ENCODE data around the gene SH3BGRL3. TPM values are rescaled to one million over a fixed set of nuclear protein-coding genes. Genes with fewer than 3 reads are reported as not detected.

Gene SH3BGRL3
- total RNA-seq (ENCODE audit: low replicate concordance), result 19.7 and 34.2 TPM in 2 replicates

DNA sequence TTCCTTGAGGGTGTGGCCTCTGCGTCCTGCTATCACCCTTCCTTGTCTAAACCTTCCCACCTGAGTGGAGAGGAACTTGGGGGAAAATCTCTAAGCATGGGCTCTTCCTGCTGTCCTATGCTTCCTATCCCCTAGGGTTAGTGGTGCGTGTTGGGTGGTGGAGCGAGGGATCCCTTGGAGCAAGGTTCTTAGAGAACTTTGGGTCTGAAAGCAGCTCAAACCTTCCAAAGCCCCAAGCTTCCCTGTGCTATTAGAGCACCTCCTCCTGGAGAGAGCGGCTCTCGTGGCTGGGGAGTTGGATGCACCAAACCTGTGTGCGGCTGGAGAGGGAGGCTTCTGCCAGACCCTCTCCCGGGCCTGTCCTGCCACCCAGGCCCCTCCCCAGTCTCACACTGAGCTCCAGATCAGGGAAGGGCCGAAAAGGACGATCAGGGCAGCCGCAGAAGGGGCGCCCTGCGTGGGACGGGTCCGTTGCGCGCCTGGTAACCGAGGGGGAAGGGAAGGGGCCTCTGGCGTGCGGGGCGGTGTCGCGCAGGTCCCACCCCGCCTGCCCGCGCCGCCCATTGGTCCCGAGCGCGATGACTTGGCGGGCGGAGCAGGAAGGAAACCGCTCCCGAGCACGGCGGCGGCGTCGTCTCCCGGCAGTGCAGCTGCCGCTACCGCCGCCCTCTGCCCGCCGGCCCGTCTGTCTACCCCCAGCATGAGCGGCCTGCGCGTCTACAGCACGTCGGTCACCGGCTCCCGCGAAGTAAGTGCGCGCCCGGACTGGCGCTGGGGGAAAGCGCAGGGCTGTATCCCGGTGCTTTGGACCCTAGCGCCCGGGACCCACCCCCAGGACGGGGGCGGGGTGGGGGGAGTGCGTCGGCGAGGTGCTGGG, at the start of gene SH3BGRL3:
Gene SH3BGRL3, plus strand, starts transcription at position 631 of the 877 bp plus-strand sequence. Its CDS starts 70 bp downstream, at position 701.

DNA sequence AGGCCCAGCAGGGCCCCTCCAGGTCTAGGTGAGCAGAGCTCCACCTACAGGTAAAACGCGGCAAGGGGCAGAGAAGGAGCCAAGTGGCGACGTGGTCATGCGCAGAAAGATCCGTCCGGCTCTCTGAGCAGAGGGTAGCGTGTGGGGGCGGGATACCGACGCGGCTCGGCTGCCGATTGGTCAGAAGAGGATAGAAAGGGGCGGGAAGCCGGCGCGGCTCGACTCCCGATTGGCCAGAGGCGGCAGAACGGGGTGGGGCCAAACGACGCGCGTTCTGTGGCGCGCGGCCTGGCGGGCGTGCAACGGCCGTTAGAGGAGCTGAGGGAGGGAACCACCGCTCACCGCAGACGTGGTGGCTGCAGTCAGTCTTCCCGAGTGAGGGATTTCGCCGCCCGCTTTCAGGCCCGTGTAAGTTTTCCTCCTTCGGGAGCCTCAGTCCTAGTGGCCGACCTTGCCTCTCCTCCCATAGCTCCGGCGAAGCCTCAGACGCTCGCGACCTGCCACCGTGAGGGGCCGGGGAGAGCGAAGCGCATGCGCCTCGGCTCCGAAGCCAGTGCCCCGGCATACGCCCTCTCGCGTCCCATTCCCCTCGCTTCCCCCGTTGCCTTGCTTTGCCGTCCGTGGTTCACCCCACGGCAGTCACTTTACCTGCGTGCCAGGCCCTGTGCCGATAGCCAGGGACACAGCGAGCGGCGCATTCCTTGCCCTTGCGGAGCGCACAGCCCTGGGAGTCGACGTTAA, 45.8 kb upstream of the SH3BGRL3 start, which contains the start of gene CEP85:
Gene CEP85, plus strand, starts transcription at position 298 of the 741 bp plus-strand sequence. CDS start 5,584 bp downstream, outside the sequence.

DNA sequence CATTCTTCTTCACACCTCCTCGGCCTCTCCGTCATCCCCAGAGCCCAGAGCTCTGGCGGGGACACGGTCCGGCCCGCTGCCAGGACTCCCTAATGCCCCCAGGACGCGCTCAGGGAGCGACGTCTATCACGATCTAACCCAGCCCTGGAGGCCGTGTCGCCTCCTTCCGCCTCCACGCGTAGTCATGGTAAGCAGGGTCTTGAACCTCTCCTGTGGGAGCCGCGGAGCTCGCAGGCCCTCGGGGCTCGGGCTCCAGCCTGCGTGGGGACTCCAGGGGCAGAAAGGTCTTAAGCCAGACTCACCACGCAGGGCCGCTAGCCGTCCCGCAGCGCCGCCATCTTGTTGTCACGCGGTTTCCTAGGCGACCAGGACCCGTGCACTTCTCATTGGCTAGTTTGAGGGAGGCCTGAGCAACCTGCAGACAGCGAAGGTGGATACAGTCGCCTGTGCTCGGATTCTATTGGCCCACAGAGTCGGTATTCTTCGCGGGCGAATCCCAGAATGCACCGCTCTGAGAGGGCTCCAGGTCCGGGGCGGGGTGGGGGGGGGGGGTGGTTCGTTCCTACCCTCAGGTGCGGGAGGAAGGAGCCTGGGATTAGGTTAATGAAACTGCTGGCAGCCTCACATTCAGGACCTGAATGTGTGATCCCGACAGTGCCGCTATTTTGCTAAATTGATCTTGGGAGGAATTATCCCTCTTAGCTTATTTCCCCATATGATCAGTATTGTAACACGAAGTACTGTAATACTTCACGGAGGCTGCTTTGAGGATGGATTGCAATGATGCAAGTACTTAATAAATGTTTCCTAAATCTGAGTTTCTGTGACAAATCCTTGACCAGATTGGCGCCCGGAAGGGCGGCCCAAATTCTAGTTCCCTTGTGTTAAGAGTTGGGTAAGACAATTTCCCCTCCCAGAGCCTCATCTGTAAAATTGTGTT, 26.7 kb downstream of the SH3BGRL3 start, which contains the start of gene UBXN11:
Gene UBXN11, minus strand, starts transcription at position 347 of the 940 bp plus-strand sequence. CDS start 3,753 bp downstream, outside the sequence.

DNA sequence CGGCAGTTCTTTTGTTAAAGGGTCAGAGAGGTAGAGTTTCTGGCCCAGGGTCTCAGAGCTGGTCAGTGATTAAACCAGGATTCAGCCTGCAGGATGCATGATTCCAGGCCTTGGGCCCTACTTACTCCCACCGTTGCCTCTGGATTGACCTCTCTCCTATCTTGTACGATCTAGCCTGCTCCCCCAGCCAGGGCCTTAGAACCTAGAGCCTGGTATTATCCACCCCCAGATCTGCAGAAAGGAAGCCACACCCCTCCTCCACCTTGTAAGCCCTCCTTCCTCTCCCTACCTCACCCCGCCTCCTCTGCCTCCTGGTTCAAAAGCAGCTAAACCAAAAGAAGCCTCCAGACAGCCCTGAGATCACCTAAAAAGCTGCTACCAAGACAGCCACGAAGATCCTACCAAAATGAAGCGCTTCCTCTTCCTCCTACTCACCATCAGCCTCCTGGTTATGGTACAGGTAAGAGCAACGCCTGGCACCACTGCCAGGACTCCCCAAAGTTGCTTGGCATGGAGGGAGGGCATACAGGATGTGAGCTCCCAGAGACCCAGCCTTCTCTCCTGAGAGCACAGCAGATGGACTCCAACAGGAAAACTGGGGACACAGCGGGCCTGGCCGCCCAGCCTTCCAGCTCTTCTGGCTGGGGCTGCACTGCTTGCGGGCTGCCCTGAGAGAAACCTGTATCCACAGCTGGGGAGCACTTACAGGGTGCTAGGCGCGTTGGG, 37.9 kb downstream of the SH3BGRL3 start, which contains the start of gene CD52:
Gene CD52, plus strand, starts transcription at position 347 of the 726 bp plus-strand sequence. Its CDS starts 60 bp downstream, at position 407.

Other genes starting within 250 kb of the SH3BGRL3 start
- not detected in 2 replicates for gene SLC30A2, start 234.0 kb upstream of the SH3BGRL3 start, total RNA-seq (ENCODE audit: low replicate concordance)
- 0.82 TPM in 1 of 2 replicates, not detected in the other for gene TRIM63, start 212.5 kb upstream of the SH3BGRL3 start, total RNA-seq (ENCODE audit: low replicate concordance)
- gene PDIK1L, start 168.3 kb upstream of the SH3BGRL3 start, total RNA-seq (ENCODE audit: low replicate concordance), result 2.9 TPM in 2 replicates
- under 0.01 and 0.08 TPM in 2 replicates for gene FAM110D, start 121.0 kb upstream of the SH3BGRL3 start, total RNA-seq (ENCODE audit: low replicate concordance)
- gene C1orf232, start 111.1 kb upstream of the SH3BGRL3 start, total RNA-seq (ENCODE audit: low replicate concordance), result not detected in 2 replicates
- gene ZNF593, start 110.2 kb upstream of the SH3BGRL3 start, total RNA-seq (ENCODE audit: low replicate concordance), result 11.2 and 41.5 TPM in 2 replicates
- not detected in 2 replicates for gene ZNF593OS, start 108.3 kb upstream of the SH3BGRL3 start, total RNA-seq (ENCODE audit: low replicate concordance)
- 0.08 TPM in 1 of 2 replicates, not detected in the other for gene CNKSR1, start 102.6 kb upstream of the SH3BGRL3 start, total RNA-seq (ENCODE audit: low replicate concordance)
- not detected in 2 replicates for gene CATSPER4, start 89.5 kb upstream of the SH3BGRL3 start, total RNA-seq (ENCODE audit: low replicate concordance)
- 2.3 and 6.5 TPM in 2 replicates for gene CEP85, start 45.9 kb upstream of the SH3BGRL3 start, total RNA-seq (ENCODE audit: low replicate concordance)
- 2.8 and 4.9 TPM in 2 replicates for gene UBXN11, start 26.6 kb downstream of the SH3BGRL3 start, total RNA-seq (ENCODE audit: low replicate concordance)
- gene CD52, start 37.9 kb downstream of the SH3BGRL3 start, total RNA-seq (ENCODE audit: low replicate concordance), result not detected in 2 replicates
- not detected in 2 replicates for gene CRYBG2, start 74.0 kb downstream of the SH3BGRL3 start, total RNA-seq (ENCODE audit: low replicate concordance)
- not detected in 2 replicates for gene ZNF683, start 92.7 kb downstream of the SH3BGRL3 start, total RNA-seq (ENCODE audit: low replicate concordance)
- 0.08 TPM in 1 of 2 replicates, not detected in the other for gene LIN28A, start 130.7 kb downstream of the SH3BGRL3 start, total RNA-seq (ENCODE audit: low replicate concordance)
- 63.5 and 76.8 TPM in 2 replicates for gene DHDDS, start 152.2 kb downstream of the SH3BGRL3 start, total RNA-seq (ENCODE audit: low replicate concordance)
- gene HMGN2, start 192.4 kb downstream of the SH3BGRL3 start, total RNA-seq (ENCODE audit: low replicate concordance), result 52.2 and 218 TPM in 2 replicates
- 1.9 and 2.1 TPM in 2 replicates for gene RPS6KA1, start 249.7 kb downstream of the SH3BGRL3 start, total RNA-seq (ENCODE audit: low replicate concordance)